22Rv1 (cell line): ENCODE results near the gene STAB1.
A peak's percentile ranks its signal among the peaks of the same experiment; 100 is the strongest.

Experiments
- H3K27ac ChIP-seq: fragments of 450-650 bp; 2 replicates; pipeline ENCODE4 v1.5.1; 2017
- ZFX ChIP-seq: fragments of 450-650 bp; IDR thresholded peaks from 2 replicates; pipeline ENCODE4 v1.6.1; 2017; ENCODE audit warnings: antibody characterized with exemption, borderline replicate concordance
- TF ChIP-seq, protein P1 (sequence below): fragments of 450-650 bp; IDR thresholded peaks from 2 replicates; pipeline ENCODE4 v1.5.1; 2017; ENCODE audit warnings: mild to moderate bottlenecking

The STAB1 gene

DNA sequence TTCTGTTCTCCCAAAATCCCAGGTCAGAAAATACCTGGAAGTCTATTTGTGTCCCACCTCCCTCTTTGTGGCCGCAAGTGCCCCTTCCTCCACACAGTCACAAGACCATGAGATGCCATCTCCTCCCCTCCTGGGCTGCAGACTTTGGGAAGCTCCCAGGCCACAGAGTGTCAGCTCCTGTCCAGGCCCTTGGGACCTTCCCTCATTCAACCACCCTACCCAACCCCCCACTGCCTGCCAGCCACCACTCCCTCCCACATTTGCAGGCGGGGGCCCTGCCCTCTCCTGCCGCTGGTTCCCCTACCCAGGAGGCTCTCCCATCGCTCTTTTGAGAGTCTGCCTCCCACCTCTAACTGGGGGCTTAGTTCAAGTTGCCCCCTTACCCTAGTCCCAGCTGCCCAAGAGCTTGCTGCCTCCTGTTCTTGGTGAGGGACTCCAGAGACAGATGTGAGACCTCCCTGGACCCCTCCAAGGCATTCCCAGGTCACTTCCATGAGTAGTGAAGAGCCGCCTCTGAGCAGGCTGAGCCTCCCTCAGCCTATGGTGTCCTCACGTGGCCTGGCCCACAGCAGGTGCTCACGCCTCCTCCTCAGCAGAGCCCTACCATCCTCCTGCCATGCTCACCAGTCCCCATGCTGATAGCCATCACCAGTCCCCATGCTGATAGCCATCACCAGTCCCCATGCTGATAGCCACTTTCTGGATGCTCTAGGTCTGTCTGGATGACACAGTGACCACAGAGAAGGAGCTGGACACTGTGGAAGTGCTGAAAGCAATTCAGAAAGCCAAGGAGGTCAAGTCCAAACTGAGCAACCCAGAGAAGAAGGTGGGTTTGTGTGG lies 15.9 kb upstream of the STAB1 start:
- H3K27ac ChIP-seq: no peak overlapping the region
- no peak for TF ChIP-seq ZFX
- TF ChIP-seq, protein P1, sequence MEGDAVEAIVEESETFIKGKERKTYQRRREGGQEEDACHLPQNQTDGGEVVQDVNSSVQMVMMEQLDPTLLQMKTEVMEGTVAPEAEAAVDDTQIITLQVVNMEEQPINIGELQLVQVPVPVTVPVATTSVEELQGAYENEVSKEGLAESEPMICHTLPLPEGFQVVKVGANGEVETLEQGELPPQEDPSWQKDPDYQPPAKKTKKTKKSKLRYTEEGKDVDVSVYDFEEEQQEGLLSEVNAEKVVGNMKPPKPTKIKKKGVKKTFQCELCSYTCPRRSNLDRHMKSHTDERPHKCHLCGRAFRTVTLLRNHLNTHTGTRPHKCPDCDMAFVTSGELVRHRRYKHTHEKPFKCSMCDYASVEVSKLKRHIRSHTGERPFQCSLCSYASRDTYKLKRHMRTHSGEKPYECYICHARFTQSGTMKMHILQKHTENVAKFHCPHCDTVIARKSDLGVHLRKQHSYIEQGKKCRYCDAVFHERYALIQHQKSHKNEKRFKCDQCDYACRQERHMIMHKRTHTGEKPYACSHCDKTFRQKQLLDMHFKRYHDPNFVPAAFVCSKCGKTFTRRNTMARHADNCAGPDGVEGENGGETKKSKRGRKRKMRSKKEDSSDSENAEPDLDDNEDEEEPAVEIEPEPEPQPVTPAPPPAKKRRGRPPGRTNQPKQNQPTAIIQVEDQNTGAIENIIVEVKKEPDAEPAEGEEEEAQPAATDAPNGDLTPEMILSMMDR: no peak

DNA sequence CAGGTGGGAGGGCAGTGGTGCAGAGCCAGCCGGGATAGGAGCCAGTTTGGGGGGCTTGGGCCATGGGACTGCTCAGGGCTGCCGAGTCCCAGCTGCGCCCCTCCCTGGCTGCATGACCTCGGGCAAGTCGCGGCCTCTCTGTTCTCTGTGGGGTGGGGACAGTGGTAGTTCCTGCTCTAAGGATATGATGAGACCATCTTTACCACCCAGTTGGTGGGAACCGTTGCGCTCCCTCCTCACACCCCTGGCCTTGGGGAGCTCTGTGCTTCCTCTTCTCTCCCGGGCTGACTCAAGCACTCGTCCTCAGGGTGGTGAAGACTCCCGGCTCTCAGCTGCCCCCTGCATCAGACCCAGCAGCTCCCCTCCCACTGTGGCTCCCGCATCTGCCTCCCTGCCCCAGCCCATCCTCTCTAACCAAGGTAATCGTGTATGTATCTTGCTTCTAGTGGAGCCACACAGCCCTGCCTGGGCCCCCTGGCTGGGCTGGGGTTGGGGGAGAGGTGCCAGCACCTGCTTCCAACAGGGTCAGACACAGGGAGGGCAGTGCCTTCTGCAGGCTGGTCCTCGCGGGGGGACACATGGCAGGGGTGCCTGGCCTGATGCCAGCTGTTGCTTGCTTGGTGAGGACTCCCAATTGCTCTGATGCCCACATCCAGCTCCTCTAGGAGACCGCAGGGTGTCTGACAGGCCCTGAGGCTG lies 15.1 kb upstream of the STAB1 start:
- no peak overlapping the region for H3K27ac ChIP-seq
- no peak for TF ChIP-seq ZFX
- TF ChIP-seq, protein P1: no peak

DNA sequence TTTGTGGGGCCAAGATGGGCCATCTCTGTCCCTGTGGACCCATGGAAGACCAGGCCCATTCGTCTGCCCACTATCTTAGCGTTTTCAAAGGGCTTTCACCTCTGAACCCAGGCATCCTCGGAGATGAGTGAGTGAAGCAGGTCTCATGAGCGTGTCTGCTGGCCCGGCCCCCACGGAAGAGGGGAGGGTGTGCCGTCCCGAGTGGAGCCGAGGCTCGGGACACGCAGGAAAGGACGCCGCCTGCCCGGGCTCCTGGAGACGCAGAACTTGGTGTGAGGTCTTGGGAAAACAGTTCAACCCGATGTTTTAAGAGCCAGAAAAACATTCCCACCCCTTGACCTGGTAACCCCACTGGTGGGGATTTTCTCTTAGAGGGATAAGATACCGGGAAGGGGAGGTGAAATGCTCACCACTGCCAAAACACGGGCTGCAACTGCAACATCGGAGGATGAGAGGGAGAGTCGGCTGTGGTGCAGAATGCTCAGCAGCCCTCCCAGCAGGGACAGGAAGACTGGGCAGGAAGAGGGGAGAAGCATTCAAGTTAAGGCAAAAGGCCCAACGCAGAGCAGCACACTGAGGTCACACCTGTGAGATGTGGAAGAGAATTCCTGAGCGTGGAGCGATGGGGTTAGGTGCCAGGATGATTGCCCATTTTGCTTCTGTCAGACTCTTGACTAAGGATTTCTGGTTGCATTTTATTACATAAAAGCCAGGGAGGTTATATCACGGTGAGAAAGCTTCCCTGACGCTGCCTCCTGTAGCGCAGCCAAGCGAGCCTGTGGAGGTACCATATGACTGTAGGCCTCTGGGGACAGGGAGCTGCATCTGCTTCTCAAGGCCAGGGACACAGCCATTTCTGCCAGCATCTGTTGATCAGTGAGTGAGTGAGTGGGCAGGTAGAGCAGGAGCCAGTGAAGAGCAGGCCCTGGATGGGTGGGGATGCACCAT lies 14.1 kb upstream of the STAB1 start:
- TF ChIP-seq, protein P1: no peak
- TF ChIP-seq ZFX: no peak
- no peak overlapping the region for H3K27ac ChIP-seq

DNA sequence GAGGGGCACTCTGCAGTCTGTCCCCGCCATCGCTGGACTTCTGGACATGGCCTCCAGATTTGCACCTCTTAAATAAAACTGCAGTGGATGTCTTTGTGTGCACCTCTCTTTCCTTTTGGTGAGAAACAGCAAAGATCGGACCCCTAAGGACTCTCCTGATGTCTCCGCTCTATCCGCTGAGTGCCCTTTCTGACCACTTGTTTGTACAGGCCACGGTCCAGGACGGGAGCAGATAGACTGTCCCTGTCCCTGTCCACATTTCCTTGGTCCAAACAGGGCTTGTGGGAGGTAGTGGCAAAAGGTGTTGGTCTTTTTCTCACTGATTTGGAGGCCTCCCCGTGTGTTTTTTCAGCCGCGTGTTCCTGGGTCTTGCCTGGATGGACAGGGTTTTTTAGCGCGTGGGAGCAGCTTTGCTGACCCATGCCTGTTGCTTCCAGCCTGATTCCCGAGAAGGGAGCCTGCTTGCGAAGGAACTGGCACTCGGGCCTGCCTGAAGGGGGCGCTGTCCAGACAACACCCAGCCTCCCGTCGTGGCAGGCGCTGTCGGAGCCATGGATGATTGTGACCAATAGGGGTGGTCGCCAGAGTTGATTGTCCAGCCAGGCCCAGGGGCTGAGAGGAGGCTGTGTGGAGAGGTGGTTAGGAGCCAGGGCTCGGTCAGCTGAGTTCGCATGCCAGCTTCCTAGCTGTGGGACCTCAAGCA lies 13.2 kb upstream of the STAB1 start:
- TF ChIP-seq, protein P1: peak; percentile 74
- no peak for TF ChIP-seq ZFX
- H3K27ac ChIP-seq: no peak overlapping the region

DNA sequence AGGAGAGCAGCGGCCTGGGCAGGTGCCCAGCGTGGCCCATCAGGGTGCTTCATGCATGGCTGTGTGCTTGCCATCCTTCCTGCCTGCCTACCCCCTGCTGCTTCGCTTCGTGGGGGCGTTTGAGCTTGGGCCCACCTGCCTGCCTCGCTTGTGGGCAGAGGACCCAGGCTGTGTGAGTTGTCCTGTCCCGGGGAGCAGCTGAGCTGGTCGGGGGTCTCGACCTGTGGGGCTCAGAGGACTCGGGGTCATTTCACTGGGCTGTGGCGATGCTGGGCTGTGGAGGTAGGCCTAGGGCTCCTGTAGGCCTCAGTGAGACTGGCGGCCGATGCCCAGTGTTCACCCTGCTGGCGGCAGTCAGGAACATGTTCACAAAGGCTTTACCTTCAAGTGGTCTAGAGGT lies 12.1 kb upstream of the STAB1 start:
- H3K27ac ChIP-seq: no peak overlapping the region
- TF ChIP-seq, protein P1: no peak
- no peak for TF ChIP-seq ZFX

DNA sequence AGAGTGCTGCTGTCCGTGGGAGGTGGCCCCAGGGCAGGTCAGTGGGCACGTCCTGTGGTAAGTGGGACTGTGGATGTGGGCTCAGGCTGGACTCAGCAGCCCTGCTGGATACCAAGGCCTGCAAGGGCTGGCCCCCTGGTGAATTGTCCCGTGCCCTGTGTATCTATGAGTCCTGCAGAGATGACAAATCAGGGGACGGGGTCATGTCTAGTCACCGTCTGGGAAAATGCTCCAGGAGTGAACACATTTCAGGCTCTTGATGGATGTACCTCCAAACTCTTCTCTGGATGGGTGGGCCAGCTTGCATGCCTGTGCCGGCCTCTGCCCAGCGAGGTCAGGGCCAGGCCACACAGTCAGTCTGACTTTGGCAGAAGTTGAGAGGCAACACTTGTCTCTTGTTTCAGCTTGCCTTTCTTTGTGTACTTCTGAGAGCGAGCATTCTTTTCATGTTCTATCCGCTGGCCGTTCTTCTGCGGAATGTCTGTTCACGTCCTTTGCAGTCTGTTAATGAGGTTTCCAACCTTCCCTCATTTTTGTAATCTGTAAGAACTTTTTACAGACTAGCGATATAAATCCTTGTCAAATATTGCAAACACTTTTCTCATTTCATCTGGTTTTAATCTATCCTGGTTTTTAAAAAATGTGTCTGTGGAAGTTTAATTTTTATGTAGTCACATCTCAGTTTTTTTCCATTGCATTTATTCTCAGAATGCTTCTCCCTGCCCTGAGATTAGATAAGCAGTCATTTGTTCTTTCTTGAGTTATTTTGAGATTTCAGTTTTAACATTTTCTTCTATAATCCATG lies 11.4 kb upstream of the STAB1 start:
- no peak for TF ChIP-seq ZFX
- TF ChIP-seq, protein P1: no peak
- H3K27ac ChIP-seq: no peak overlapping the region
